Keratinocyte (primary cell): Measurements from ENCODE around the gene PBX2. TPM values are rescaled to one million over a fixed set of nuclear protein-coding genes. Genes with fewer than 3 reads are reported as not detected.
A peak's percentile ranks its signal among the peaks of the same experiment; 100 is the strongest.

ENCODE experiments used
- DNase-seq: peaks from one replicate; pipeline ENCODE4 v3.0.0-alpha.2; 2011; ENCODE audit warnings: low read depth, missing footprints, low spot score
- FAIRE-seq: peaks from 2 replicates; lab custom pipeline; 2011; peaks lifted over from hg19 to GRCh38; lab: Jason Lieb, UNC
- H2AFZ ChIP-seq: 2 replicates; pipeline ENCODE4 v1.6.0; 2012; ENCODE audit warnings: low read length, control low read depth, inconsistent platforms; ENCODE audit not compliant: control insufficient read depth
- H3K27ac ChIP-seq: 2 replicates; pipeline ENCODE4 v1.5.1; 2011; ENCODE audit warnings: low read length; ENCODE audit not compliant: control insufficient read depth, insufficient read depth
- H3K27me3 ChIP-seq: 3 replicates; pipeline ENCODE4 v1.6.0; 2011; ENCODE audit warnings: low read length; ENCODE audit not compliant: control insufficient read depth, insufficient read depth; ENCODE audit errors: extremely low read depth
- H3K36me3 ChIP-seq, 2 experiments: 2 replicates in 1 of 2; 3 replicates in 1 of 2; pipeline ENCODE4 v1.5.1; 2011; ENCODE audit warnings: low read length in 2 of 2, mild to moderate bottlenecking in 1 of 2; ENCODE audit not compliant: control insufficient read depth in 2 of 2, insufficient read depth in 2 of 2; ENCODE audit errors: extremely low read depth in 1 of 2
- H3K4me1 ChIP-seq: 3 replicates; pipeline ENCODE4 v1.5.1; 2011; ENCODE audit warnings: low read length; ENCODE audit not compliant: control insufficient read depth, insufficient read depth; ENCODE audit errors: extremely low read depth
- H3K4me2 ChIP-seq: 3 replicates; pipeline ENCODE4 v1.6.0; 2011; ENCODE audit warnings: low read depth, low read length; ENCODE audit not compliant: control insufficient read depth, insufficient read depth; ENCODE audit errors: extremely low read depth
- H3K4me3 ChIP-seq, 3 experiments: fragments of 200-600 bp in 1 of 3; sonication (generic) in 1 of 3; 2 replicates in 2 of 3; 3 replicates in 1 of 3; pipeline ENCODE4 v1.5.1; 2011 to 2016; ENCODE audit warnings: low read length in 3 of 3, mild to moderate bottlenecking in 3 of 3, control low read depth in 2 of 3, inconsistent platforms in 1 of 3, low read depth in 1 of 3, mixed read lengths in 1 of 3, mixed run types in 1 of 3, moderate library complexity in 1 of 3; ENCODE audit not compliant: control insufficient read depth in 2 of 3, insufficient read depth in 2 of 3; ENCODE audit errors: extremely low read depth in 1 of 3
- H3K79me2 ChIP-seq: 2 replicates; pipeline ENCODE4 v1.6.0; 2012; ENCODE audit warnings: low read length; ENCODE audit not compliant: control insufficient read depth, insufficient read depth
- H3K9ac ChIP-seq: 3 replicates; pipeline ENCODE4 v1.6.0; 2011; ENCODE audit warnings: low read length; ENCODE audit not compliant: control insufficient read depth, insufficient read depth; ENCODE audit errors: extremely low read depth
- H3K9me1 ChIP-seq: 3 replicates; pipeline ENCODE4 v1.6.0; 2011; ENCODE audit warnings: low read length; ENCODE audit not compliant: control insufficient read depth, insufficient read depth; ENCODE audit errors: extremely low read depth
- H3K9me3 ChIP-seq: 2 replicates; pipeline ENCODE4 v1.5.1; 2012; ENCODE audit warnings: low read depth, low read length; ENCODE audit not compliant: control insufficient read depth
- H4K20me1 ChIP-seq: 3 replicates; pipeline ENCODE4 v1.6.0; 2011; ENCODE audit warnings: low read length; ENCODE audit not compliant: control insufficient read depth, insufficient read depth; ENCODE audit errors: extremely low read depth
- CTCF ChIP-seq, 3 experiments: IDR thresholded peaks in 1 of 3; conservative IDR thresholded peaks in 1 of 3; optimal IDR thresholded peaks in 1 of 3; 2 replicates in 2 of 3; 3 replicates in 1 of 3; pipeline versions ENCODE3 to v1.5.1; 2011; ENCODE audit warnings: low read length in 3 of 3, mild to moderate bottlenecking in 3 of 3, moderate library complexity in 2 of 3, control low read depth in 1 of 3, inconsistent platforms in 1 of 3; ENCODE audit not compliant: insufficient read depth in 2 of 3; ENCODE audit errors: extremely low read depth in 1 of 3
- EZH2 ChIP-seq: IDR thresholded peaks from one replicate; pipeline ENCODE4 v1.6.1; 2012; ENCODE audit warnings: inconsistent platforms, mild to moderate bottlenecking, low read length, moderate library complexity
- dilution Hi-C: fragments of 300-500 bp; cut with MboI; formaldehyde crosslinking; loops from one replicate; pipeline ENCODE4 v1.7.0; 2020; ENCODE audit warnings: low sequenced_read_pairs; ENCODE audit not compliant: extremely low pct_ligation_motif_present
- polyA plus RNA-seq, 5 experiments: library from polyadenylated mRNA; depleted of rRNA in 3 of 5; stranded (reverse) in 3 of 5; stranded (forward) in 1 of 5; unstranded in 1 of 5; fragments of >200 nt; gene quantifications; 1 replicate in 1 of 5; 2 replicates in 3 of 5; 3 replicates in 1 of 5; pipeline versions ENCODE4 v1.2.1 to v1.2.3, GENCODE V29; 2011 to 2012; ENCODE audit warnings: missing spikeins in 2 of 5, low read depth in 1 of 5, low replicate concordance in 1 of 5

The PBX2 gene
- polyA plus RNA-seq, 1 donor (not counting 4 experiments of a cell fraction or from before 2014, with no cell fraction given), result 43.5 TPM

- TF ChIP-seq EZH2, result no peak
- no peak for TF ChIP-seq CTCF (optimal IDR thresholded peaks at IDR 0.05 in 1 of 3, IDR thresholded peaks at IDR 0.05 in 1 of 3, conservative IDR thresholded peaks at IDR 0.05 in 1 of 3; ENCODE audit: extremely low read depth in 1 of 3, insufficient read depth in 2 of 3, low read length in 3 of 3)
- FAIRE-seq, result no peak
- Histone ChIP-seq H3K36me3 (peaks cover 9 to 12% of the 10 kb centered on the region in 2 experiments), H3K4me1 (peaks cover 21% of the 10 kb centered on the region), H3K9ac (peak overlapping the region; percentile 81), H3K27ac (peak overlapping the region; percentile 67), H2AFZ (no peak overlapping the region), H3K9me3 (no peaks in the 10 kb centered on the region), H3K4me3 (peak overlapping the region; percentile 73 to 85 (median 83)), H3K9me1 (no peaks in the 10 kb centered on the region), H4K20me1 (no peaks in the 10 kb centered on the region), H3K27me3 (no peaks in the 10 kb centered on the region), H3K79me2 (peaks cover 12% of the 10 kb centered on the region), H3K4me2 (peak overlapping the region; percentile 97)
- DNase-seq, result no peak
- dilution Hi-C loops, result no loop called here
Measured at GRCh38 chr6:32189742-32190053, 304 bp downstream of the PBX2 start.

- Histone ChIP-seq H3K9me1 (no peaks in the 10 kb centered on the region), H3K27me3 (no peaks in the 10 kb centered on the region), H3K4me3 (peak overlapping the region; percentile 73 to 85 (median 83)), H2AFZ (no peak overlapping the region), H3K9me3 (no peaks in the 10 kb centered on the region), H3K9ac (peak overlapping the region; percentile 81), H4K20me1 (no peaks in the 10 kb centered on the region), H3K36me3 (peaks cover 9 to 12% of the 10 kb centered on the region in 2 experiments), H3K27ac (peak overlapping the region; percentile 67), H3K4me1 (peaks cover 19% of the 10 kb centered on the region), H3K4me2 (peak overlapping the region; percentile 97), H3K79me2 (peaks cover 12% of the 10 kb centered on the region)
- DNase-seq, result no peak
- dilution Hi-C loops, result no loop called here
- FAIRE-seq, result no peak
- TF ChIP-seq EZH2 (no peak), CTCF (optimal IDR thresholded peaks at IDR 0.05 in 1 of 3, IDR thresholded peaks at IDR 0.05 in 1 of 3, conservative IDR thresholded peaks at IDR 0.05 in 1 of 3; ENCODE audit: extremely low read depth in 1 of 3, insufficient read depth in 2 of 3, low read length in 3 of 3) (no peak)
Measured at GRCh38 chr6:32189069-32189741, 797 bp downstream of the PBX2 start.
